HT1080 (cell line): ENCODE measurements around the gene PMM2. TPM values are rescaled to one million over a fixed set of nuclear protein-coding genes. Genes with fewer than 3 reads are reported as not detected.
"Not testable (repeated sequence)": the region's sequence is repeated elsewhere in the genome, so short reads cannot be mapped to it uniquely, and the experiment has no call there.

Experiments
- DNase-seq: peaks from one replicate; pipeline ENCODE4 v3.0.0-alpha.2; 2015; ENCODE audit warnings: low read depth
- total RNA-seq: library from RNA; depleted of rRNA; stranded (reverse); fragments of >200 nt; shearing (Covaris generic); gene quantifications from 2 replicates; pipeline ENCODE4 v1.2.3, GENCODE V29; 2014

Gene PMM2
- total RNA-seq, 1 experiment from 2014 or later: 61.5 TPM

GRCh38 chr16:8818504-8819270 is 21.0 kb downstream of the PMM2 start:
- no peak for DNase-seq

- no peak for DNase-seq
Observed at GRCh38 chr16:8819411-8820034, 21.9 kb downstream of the PMM2 start.

DNA sequence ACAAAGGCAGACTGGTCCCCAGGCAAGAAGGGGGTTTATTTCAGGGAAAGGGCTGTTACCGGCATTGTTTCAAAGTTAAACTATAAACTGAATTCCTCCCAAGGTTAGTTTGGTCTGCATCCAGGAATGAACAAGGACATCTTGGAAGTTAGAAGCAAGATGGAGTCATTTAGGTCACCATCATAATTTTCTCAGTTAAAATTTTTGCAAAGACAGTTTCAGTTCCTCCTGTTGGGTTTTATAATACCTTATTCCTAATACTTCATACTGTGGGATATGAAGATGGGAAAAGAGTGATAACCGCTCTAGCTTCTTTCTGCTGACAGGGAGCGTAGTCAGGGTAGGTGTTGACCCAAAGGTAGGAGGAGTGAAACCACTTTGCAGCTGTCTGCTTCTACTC is 24.8 kb downstream of the PMM2 start:
- no peak for DNase-seq

- no peak for DNase-seq
Observed at GRCh38 chr16:8826278-8826879, 28.7 kb downstream of the PMM2 start.

DNA sequence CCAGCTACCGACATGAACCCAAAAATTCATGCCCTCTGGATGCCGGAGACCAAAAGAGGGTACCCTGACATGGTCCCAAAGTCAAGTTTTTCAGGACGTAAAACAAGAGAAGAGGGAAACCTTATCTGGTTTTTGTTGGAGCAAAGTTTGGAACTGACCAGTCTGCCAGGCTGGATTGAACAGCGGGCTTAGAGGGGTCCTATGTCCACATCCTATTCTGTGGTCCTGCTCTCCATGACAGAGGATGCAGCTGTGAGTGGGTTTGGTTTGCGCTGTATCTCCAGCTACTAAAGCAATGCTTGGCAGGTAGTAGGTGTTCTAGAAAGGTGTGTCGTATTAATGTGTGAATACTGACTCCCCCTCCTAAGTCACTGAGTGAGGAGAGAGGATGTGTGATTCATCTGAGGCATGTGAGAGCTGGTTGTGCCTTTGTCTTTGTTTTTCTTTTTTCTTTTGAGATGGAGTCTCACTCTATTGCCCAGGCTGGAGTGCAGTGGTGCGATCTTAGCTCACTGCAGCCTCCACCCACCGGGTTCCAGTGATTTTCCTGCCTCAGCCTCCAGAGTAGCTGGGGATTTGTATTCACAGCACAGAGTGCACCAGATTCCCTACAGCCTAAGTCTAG is 31.0 kb downstream of the PMM2 start:
- peak; percentile 66 for DNase-seq

GRCh38 chr16:8831450-8831849 is 33.8 kb downstream of the PMM2 start:
- no peak for DNase-seq

- DNase-seq: no peak
Observed at GRCh38 chr16:8831871-8832716, 34.5 kb downstream of the PMM2 start.

DNA sequence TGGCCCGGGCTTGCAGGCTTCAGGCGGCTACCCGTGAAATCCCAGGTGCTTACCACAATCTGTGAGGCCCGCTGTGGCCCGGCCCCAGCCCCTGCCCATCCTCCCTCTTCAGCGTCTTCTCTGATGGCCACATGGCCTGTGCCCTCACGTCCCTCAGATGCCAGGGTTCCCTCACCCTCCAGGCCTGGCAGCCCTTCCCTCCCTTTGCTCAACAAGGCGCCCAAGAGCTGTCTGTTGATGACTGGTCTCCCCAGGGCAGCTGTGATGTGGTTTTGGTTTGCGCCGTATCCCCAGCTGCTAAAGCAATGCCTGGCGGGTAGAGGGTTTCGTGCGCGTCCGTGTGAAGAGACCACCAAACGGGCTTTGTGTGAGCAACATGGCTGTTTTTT is 35.1 kb downstream of the PMM2 start:
- DNase-seq: no peak

DNA sequence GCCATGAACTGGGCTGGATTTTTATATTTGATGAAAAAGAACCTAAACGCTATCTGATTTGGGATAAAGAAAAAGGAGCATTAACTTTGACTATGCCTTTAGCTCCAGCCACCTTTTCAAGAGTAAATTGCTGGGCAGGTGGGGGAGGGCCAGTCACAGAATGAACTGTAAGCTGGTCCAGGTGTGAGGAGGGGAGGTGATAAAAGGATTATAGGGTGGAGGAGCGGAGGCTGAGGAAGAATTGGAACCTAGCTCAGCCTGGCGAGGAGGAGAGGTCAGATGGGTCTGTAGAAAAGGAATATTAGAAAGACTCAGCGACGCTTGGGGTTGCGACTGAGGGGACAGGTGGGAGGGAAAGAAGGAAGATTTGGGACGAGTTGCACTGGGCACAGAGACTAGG is 39.2 kb downstream of the PMM2 start:
- DNase-seq: not testable (repeated sequence)

DNA sequence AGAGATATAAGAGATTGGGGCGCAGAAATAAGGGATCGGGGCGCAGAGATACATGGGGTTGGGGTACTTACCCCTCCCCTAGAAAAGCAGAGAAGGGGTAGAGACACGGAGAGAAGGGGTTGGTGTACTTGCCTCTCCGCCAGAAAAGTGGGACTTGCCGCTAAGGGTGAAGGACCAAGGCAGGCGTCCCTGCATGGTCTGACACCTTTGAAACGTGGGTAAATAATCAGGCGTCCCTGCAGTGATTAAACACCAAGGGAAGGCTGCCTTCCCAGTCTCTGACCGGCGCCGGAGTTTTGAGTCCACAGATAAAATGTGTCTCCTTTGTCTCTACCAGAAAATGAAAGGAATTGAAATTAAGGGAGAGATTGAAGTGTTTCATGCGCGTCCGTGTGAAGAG is 40.0 kb downstream of the PMM2 start:
- DNase-seq: not testable (repeated sequence)

DNA sequence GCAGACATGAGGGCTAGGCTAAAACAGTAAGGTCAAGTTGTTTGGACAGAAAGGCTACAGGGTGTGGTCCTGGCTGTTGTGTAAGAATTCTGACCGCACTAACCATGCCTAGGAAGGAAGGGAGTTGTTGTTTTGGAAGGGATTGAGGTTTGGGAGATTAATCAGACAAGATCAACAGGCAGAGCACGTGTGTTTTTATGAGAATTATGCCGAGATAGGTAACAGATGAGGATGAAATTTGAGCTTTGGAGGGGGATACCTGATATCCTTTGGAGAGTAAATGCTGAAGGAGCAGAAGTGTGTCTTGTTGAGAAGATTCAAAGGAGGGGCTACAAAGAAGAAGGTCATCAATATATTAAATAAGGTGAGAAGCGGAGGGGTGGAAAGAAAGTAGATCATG is 44.4 kb downstream of the PMM2 start:
- not testable (repeated sequence) for DNase-seq

- not testable (repeated sequence) for DNase-seq
Observed at GRCh38 chr16:8843296-8843695, 45.7 kb downstream of the PMM2 start.

GRCh38 chr16:8845699-8846298 is 48.2 kb downstream of the PMM2 start:
- no peak for DNase-seq

DNA sequence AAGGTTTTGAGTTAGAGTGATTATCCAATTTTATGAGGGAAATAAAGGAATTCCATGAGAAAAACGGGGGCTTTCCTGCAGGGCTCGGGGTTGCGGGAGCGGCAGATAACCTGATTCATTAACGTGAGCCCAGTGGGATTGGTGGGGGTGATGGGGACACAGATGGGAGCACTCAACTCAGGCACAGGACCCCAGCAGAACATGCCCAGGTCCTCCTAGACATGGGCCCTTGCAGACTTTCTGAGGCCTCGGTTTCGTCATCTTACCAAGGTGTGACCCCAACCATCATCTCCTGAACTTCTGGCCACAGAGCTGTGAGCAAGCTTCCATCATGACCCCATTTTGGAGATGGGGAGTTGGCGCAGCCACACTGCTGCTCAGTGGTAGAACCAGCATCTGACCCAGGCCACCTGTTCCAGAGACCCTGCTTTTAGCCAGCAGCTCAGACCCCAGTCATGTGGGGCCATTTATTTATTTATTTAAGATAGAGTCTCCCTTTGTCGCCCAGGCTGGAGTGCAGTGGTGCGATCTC is 48.8 kb downstream of the PMM2 start:
- DNase-seq: no peak

GRCh38 chr16:8847145-8847544 is 49.5 kb downstream of the PMM2 start:
- no peak for DNase-seq

DNA sequence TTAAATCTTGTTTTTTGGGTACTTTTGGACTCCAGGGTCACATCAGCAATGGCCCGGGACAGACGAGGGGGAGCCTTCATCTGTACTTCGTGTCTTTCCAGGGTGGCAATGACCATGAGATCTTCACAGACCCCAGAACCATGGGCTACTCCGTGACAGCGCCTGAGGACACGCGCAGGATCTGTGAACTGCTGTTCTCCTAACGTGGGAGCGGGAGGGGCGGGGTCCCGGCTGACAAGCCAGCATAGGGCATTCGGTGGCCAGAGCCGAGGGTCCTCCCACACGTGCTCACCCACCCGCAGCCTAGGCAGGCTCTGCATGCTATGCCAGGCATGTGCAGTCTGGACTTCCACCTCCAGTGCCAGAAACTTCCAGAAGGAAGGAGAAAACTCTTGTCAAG is 50.0 kb downstream of the PMM2 start:
- DNase-seq: no peak

GRCh38 chr16:8848231-8848938 is 50.7 kb downstream of the PMM2 start:
- DNase-seq: no peak

- DNase-seq: peak; percentile 90
Observed at GRCh38 chr16:8848939-8849391, 51.3 kb downstream of the PMM2 start.

GRCh38 chr16:8849411-8850011 is 51.9 kb downstream of the PMM2 start:
- no peak for DNase-seq
